Panc1 (cell line): ENCODE results near the gene GABRA4.
A peak's percentile ranks its signal among the peaks of the same experiment; 100 is the strongest.

ENCODE experiments used
- POLR2AphosphoS5 ChIP-seq: IDR thresholded peaks from 2 replicates; pipeline ENCODE4 v1.6.1; 2012; ENCODE audit warnings: mild to moderate bottlenecking, low read depth, low read length, moderate library complexity
- TF ChIP-seq, protein P1 (sequence below): fragments of 450-650 bp; IDR thresholded peaks from 2 replicates; pipeline ENCODE4 v1.5.1; 2017; ENCODE audit warnings: mild to moderate bottlenecking
- TF ChIP-seq, protein P2 (sequence below), 2 experiments: IDR thresholded peaks; 2 replicates each; pipeline ENCODE4 v1.6.1; 2011 to 2012; ENCODE audit warnings: low read depth in 2 of 2, control low read depth in 1 of 2, low read length in 1 of 2, mild to moderate bottlenecking in 1 of 2, moderate library complexity in 1 of 2; ENCODE audit not compliant: insufficient read depth in 1 of 2

DNA sequence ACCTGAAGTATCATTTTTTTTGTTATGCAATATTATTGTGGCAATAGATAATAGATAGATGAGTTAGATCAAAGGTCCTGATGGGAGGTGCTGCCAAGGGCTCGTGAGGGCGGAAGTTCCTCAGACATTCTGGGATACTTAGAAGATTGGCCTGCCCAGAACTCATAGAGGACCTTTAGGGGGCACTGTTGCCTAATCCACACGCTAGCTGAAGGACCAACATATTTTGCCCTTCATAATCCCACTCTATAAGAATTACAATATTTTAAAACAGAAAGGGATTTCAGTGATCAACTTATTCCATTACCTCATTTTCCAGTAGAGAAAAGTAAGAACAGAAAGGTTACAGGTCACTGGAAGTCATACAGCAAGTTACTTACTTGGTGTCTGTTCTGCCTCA lies 61.4 kb downstream of the GABRA4 start:
- no peak for TF ChIP-seq POLR2AphosphoS5
- TF ChIP-seq, protein P1, sequence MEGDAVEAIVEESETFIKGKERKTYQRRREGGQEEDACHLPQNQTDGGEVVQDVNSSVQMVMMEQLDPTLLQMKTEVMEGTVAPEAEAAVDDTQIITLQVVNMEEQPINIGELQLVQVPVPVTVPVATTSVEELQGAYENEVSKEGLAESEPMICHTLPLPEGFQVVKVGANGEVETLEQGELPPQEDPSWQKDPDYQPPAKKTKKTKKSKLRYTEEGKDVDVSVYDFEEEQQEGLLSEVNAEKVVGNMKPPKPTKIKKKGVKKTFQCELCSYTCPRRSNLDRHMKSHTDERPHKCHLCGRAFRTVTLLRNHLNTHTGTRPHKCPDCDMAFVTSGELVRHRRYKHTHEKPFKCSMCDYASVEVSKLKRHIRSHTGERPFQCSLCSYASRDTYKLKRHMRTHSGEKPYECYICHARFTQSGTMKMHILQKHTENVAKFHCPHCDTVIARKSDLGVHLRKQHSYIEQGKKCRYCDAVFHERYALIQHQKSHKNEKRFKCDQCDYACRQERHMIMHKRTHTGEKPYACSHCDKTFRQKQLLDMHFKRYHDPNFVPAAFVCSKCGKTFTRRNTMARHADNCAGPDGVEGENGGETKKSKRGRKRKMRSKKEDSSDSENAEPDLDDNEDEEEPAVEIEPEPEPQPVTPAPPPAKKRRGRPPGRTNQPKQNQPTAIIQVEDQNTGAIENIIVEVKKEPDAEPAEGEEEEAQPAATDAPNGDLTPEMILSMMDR = peak; percentile 47
- TF ChIP-seq, protein P2, sequence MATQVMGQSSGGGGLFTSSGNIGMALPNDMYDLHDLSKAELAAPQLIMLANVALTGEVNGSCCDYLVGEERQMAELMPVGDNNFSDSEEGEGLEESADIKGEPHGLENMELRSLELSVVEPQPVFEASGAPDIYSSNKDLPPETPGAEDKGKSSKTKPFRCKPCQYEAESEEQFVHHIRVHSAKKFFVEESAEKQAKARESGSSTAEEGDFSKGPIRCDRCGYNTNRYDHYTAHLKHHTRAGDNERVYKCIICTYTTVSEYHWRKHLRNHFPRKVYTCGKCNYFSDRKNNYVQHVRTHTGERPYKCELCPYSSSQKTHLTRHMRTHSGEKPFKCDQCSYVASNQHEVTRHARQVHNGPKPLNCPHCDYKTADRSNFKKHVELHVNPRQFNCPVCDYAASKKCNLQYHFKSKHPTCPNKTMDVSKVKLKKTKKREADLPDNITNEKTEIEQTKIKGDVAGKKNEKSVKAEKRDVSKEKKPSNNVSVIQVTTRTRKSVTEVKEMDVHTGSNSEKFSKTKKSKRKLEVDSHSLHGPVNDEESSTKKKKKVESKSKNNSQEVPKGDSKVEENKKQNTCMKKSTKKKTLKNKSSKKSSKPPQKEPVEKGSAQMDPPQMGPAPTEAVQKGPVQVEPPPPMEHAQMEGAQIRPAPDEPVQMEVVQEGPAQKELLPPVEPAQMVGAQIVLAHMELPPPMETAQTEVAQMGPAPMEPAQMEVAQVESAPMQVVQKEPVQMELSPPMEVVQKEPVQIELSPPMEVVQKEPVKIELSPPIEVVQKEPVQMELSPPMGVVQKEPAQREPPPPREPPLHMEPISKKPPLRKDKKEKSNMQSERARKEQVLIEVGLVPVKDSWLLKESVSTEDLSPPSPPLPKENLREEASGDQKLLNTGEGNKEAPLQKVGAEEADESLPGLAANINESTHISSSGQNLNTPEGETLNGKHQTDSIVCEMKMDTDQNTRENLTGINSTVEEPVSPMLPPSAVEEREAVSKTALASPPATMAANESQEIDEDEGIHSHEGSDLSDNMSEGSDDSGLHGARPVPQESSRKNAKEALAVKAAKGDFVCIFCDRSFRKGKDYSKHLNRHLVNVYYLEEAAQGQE (IDR thresholded peaks at IDR 0.05; ENCODE audit: insufficient read depth in 1 of 2, low read depth in 2 of 2, low read length in 1 of 2) = no peak
